Thyroid gland (tissue), 4 donors: ENCODE data around the gene SHPK.

Experiments used
- POLR2A ChIP-seq, 2 donors: fragments of 450-650 bp; IDR thresholded peaks; one replicate each; pipeline ENCODE4 v1.6.1; 2017; ENCODE audit warnings: antibody characterized with exemption in 2 of 2, mild to moderate bottlenecking in 2 of 2, moderate library complexity in 1 of 2
- TF ChIP-seq, protein P1 (sequence below), 6 experiments: fragments of 200-600 bp in 3 of 6; fragments of 450-650 bp in 3 of 6; sonication (generic) in 3 of 6; IDR thresholded peaks; one replicate each; pipeline ENCODE4 v1.5.1; 2016 to 2019; ENCODE audit warnings: antibody characterized with exemption in 6 of 6, mild to moderate bottlenecking in 2 of 6, inconsistent platforms in 1 of 6, moderate library complexity in 1 of 6

DNA sequence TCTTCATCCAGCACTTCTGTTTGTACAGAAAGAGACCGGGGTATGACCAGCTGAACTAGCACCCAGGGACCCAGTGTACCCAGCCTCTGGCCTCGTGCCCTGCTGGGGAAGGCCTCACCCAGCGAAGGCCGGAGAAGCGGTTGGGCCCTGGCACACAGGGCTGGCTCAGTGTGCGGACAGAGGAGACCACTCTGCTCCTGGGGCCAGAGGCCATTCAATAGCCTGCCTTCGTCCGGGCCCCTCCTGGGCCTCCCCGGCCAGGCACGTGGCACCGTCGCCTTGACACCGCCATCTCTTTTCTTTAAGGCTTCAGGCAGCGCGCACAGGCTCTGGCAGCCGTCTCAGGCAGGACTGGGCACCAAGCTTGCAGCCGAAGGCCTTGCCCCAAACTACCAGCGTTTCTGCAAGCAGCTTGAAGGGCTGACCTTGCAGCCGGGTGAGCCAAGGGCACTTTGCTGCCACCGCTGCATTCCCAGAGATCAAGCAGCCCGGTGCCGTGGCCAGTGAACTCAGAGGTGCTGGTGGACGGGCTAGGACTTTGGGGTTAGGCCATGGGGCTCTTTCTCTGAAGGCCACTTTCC is 24.4 kb upstream of the SHPK start:
- TF ChIP-seq, protein P1, sequence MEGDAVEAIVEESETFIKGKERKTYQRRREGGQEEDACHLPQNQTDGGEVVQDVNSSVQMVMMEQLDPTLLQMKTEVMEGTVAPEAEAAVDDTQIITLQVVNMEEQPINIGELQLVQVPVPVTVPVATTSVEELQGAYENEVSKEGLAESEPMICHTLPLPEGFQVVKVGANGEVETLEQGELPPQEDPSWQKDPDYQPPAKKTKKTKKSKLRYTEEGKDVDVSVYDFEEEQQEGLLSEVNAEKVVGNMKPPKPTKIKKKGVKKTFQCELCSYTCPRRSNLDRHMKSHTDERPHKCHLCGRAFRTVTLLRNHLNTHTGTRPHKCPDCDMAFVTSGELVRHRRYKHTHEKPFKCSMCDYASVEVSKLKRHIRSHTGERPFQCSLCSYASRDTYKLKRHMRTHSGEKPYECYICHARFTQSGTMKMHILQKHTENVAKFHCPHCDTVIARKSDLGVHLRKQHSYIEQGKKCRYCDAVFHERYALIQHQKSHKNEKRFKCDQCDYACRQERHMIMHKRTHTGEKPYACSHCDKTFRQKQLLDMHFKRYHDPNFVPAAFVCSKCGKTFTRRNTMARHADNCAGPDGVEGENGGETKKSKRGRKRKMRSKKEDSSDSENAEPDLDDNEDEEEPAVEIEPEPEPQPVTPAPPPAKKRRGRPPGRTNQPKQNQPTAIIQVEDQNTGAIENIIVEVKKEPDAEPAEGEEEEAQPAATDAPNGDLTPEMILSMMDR (IDR thresholded peaks at IDR 0.05): no peak
- TF ChIP-seq POLR2A (IDR thresholded peaks at IDR 0.05): no peak
